GM18519 (cell line): ENCODE measurements around the gene ELOVL7.
"Not testable (repeated sequence)": the region's sequence is repeated elsewhere in the genome, so short reads cannot be mapped to it uniquely, and the experiment has no call there.

Experiments
- ATAC-seq: cut with Tn5 transposase; IDR thresholded peaks from one replicate; pipeline ENCODE4 v1.9.1; 2021; ENCODE audit warnings: mild to moderate bottlenecking, moderate library complexity; ENCODE audit not compliant: unreplicated experiment, low FRiP score

ELOVL7 gene

DNA sequence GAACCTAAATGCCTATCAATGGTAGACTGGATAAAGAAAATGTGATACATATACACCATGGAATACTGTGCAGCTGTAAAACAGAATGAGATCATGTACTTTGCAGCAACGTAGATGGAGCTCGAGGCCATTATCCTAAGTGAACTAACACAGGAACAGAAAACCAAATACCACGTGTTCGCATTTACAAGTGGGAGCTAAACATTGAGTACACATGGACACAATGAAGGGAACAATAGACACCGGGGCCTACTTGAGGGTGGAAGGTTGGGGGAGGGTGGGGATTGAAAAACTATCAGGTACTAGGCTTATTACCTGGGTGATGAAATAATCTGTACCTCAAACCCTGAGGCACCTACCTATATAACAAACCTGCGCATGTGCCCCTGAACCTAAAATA is 121.7 kb downstream of the ELOVL7 start:
- no peak for ATAC-seq

DNA sequence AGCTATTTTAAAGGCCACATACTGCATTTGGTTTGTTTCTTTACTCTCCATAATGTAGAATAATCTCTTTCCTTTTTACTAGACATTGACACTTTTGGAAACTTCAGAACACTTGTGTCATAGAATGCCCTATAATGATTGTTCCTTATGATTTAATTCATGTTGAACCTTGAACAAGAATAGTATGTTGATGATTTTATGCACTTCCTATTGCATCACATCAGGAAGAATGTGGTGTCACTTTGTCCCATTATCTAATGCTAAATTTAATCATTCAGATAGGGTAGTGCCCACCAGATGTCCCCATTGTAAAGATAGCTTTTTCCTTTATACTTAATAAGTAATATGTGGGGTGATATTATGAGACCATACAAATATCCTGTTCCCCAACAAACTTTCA is 124.7 kb downstream of the ELOVL7 start:
- ATAC-seq, result no peak

DNA sequence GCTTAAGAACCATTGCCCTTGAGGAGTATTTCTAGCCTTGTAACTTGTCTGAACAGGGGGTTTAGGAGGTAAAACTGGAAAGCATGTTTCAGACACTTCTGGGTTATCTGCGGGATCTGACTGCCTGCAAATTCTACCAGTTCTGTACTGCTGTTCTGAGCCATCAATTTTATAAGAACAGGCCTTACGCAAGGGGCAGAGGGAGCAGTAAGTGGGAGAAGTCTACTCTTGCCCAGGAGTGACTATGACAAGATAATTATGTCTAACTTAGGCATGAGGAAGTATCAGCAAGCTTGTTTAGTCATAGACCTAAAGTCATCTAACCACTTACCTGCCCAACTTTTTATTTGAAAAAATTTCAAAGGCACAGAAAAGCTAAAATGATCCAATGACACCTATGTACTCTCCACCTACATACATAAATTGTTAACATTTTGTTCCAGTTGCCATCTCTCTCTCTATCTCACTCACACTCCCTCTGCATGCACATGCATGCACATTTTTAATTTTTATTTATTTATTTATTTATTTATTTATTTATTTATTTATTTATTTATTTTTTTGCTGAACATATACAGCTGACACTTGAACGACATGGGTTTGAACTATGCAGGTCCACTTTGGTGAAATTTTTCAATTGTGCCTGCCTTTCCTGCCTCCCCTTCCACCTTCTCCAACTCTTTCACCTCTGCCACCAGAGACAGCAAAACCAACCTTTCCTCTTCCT is 125.7 kb downstream of the ELOVL7 start:
- no peak for ATAC-seq

DNA sequence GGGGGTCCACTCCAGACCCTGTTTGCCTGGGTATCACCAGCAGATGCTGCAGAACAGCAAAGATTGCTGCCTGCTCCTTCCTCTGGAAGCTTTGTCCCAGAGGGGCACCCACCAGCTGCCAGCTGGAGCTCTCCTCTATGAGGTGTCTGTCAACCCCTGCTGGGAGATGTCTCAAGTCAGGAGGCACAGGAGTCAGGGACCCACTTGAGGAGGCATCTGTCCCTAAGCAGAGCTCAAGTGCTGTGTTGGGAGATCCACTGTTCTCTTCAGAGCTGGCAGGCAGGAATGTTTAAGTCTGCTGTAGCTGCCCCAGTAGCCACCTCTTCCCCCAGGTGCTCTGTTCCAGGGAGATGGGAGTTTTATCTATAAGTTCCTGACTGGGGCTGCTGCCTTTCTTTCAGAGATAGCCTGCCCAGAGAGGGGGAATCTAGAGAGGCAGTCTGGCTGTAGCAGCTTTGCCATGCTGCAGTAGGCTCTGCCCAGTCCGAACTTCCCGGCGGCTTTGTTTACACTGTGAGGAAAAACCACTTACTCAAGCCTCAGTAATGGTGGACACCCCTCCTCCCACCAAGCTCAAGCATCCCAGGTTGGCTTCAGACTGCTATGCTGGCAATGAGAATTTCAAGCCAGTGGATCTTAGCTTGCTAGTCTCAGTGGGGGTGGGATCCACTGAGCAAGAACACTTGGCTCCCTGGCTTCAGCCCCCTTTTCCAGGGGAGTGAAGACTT is 128.7 kb downstream of the ELOVL7 start:
- not testable (repeated sequence) for ATAC-seq

DNA sequence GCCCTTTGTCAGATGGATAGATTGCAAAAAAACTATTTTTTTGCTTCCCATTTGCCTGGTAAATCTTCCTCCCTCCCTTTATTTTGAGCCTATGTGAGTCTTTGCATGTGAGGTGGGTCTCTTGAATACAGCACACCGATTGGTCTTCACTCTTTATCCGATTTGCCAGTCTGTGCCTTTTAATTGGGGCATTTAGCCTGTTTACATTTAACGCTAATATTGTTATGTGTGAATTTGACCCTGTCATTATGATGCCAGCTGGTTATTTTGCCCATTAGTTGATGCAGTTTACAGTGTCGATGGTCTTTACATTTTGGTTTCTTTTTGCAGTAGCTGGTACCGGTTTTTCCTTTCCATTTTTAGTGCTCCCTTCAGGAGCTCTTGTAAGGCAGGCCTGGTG is 131.1 kb downstream of the ELOVL7 start:
- no peak for ATAC-seq

DNA sequence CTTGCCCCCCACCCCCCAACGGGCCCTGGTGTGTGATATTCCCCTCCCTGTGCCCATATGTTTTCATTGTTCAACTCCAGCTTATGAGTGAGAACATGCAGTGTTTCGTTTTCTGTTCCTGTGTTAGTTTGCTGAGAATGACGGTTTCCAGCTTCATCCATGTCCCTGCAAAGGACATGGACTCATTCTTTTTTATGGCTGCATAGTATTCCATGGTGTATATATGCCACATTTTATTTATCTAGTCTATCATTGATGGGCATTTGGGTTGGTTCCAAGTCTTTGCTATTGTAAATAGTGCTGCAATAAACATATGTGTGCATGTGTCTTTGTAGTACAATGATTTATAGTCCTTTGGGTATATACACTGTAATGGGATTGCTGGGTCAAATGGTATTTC is 132.2 kb downstream of the ELOVL7 start:
- ATAC-seq, result not testable (repeated sequence)

DNA sequence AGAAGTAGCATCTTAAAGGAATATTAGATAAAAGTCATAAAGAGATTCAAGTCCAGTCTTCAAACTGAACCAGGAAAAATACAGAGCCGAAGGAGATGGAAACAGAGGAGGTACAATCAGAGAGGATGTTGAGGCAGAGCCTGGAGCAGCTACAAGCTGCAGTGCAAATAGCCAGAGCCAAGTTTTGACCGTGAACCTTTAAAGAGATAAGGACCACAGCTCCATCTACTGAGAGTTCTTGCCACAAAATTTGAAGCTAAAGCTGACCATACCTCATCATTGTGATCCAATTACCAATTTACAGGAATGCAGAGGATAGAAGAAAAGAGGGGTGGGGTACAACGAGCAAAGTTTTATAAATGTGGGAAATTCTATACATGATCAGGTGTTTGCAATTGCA is 133.7 kb downstream of the ELOVL7 start:
- ATAC-seq, result no peak

DNA sequence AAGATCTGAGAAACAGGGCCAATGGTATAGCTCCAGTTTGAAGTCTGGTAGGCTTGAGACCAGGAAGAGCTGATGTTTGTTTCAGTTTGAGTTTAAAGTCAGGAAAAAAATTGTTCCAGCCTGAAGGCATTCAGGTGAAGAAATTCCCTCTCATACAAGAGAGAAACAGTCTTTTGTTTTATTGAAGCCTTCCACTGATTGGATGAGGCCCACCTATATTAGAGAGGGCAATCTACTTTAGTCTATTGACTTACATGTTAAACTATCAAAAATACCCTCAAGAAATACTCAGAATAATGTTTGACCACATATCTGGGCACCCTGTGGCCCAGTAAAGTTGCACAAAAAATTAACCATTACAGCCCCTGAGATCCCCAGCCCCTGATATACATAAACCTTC is 138.9 kb downstream of the ELOVL7 start:
- no peak for ATAC-seq

DNA sequence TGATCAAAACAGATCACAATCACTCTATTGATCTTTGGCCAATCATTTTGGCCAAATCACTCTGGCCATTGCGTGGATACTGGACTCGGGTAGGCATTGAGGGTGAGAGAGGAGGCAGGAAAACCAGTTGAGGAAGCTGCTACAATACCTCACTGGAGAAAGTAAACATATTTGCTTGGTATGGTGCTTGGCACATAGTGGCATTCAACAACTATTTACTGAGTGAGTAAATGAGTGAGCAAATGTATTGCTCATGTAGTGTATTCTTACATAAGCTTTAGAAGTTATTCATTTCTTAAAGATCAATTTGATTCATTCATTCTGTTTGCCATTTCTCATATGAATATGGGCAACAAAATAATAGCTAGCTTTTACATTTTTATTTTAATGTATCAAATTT is 140.1 kb downstream of the ELOVL7 start:
- ATAC-seq, result no peak
